Natural killer cell (primary cell): ENCODE measurements around the gene ASIC3. TPM values are rescaled to one million over a fixed set of nuclear protein-coding genes. Genes with fewer than 3 reads are reported as not detected.
A peak's percentile ranks its signal among the peaks of the same experiment; 100 is the strongest.

ENCODE experiments used
- ATAC-seq, 3 donors: fragments of 150-1000 bp in 2 of 3; fragments of 200-7000 bp in 1 of 3; cut with Tn5 transposase; 1 replicate in 1 of 3; 2 replicates in 2 of 3; pipeline ENCODE4 v1.10.0; 2021; ENCODE audit warnings: mild to moderate bottlenecking in 2 of 3, moderate library complexity in 2 of 3
- DNase-seq, 2 donors: peaks; one replicate each; pipeline versions ENCODE4 v3.0.0 to v3.0.0-alpha.2; 2013 to 2021; ENCODE audit warnings: mixed read lengths in 1 of 2
- H3K27ac ChIP-seq: one replicate; pipeline ENCODE4 v1.5.1; 2013; ENCODE audit warnings: mild to moderate bottlenecking, low read length
- H3K27me3 ChIP-seq: one replicate; pipeline ENCODE4 v1.6.1; 2013; ENCODE audit warnings: low read length; ENCODE audit not compliant: control insufficient read depth, insufficient read depth
- H3K36me3 ChIP-seq: one replicate; pipeline ENCODE4 v1.6.1; 2013; ENCODE audit warnings: low read length; ENCODE audit not compliant: control insufficient read depth, insufficient read depth
- H3K4me1 ChIP-seq: one replicate; pipeline ENCODE4 v1.6.1; 2013; ENCODE audit warnings: low read length; ENCODE audit not compliant: control insufficient read depth, insufficient read depth
- H3K4me3 ChIP-seq: one replicate; pipeline ENCODE4 v1.5.1; 2013; ENCODE audit warnings: low read length
- H3K9me3 ChIP-seq: one replicate; pipeline ENCODE4 v1.6.1; 2013; ENCODE audit warnings: low read length; ENCODE audit not compliant: control insufficient read depth, insufficient read depth
- H3K27ac Mint-ChIP-seq, 2 donors: one replicate each; pipeline ENCODE4 v1.8.0; 2022; ENCODE audit warnings: mild to moderate bottlenecking in 2 of 2, mixed read lengths in 2 of 2, moderate library complexity in 1 of 2
- H3K27me3 Mint-ChIP-seq, 2 donors: one replicate each; pipeline ENCODE4 v1.8.0; 2022; ENCODE audit warnings: low read depth in 2 of 2, mixed read lengths in 2 of 2
- H3K36me3 Mint-ChIP-seq: one replicate; pipeline ENCODE4 v1.8.0; 2022; ENCODE audit warnings: mixed read lengths
- H3K4me1 Mint-ChIP-seq, 2 donors: one replicate each; pipeline ENCODE4 v1.8.0; 2022; ENCODE audit warnings: mixed read lengths in 2 of 2
- H3K4me3 Mint-ChIP-seq: one replicate; pipeline ENCODE4 v1.8.0; 2022; ENCODE audit warnings: mild to moderate bottlenecking, moderate library complexity, mixed read lengths
- H3K9me3 Mint-ChIP-seq, 2 donors: one replicate each; pipeline ENCODE4 v1.8.0; 2022; ENCODE audit warnings: mixed read lengths in 2 of 2
- CTCF ChIP-seq: fragments of 200-600 bp; IDR thresholded peaks from one replicate; pipeline ENCODE4 v1.8.0; 2022; ENCODE audit warnings: antibody characterized with exemption
- WGBS: methylation state at CpG from one replicate; pipeline ENCODE4 v1.1.7; 2013; ENCODE audit warnings: missing lambda C conversion rate; ENCODE audit not compliant: insufficient coverage; 5-methylcytosine and 5-hydroxymethylcytosine counted together
- intact Hi-C: fragments of 100-400 bp; cut with micrococcal nuclease; formaldehyde crosslinking; loops from one replicate; pipeline ENCODE4 v1.14.2; 2022
- total RNA-seq, 4 donors: library from RNA; stranded (reverse); fragments of 120-200 nt in 1 of 4; gene quantifications; one replicate each; pipeline versions ENCODE4 v1.2.3 to v1.2.4, GENCODE V29; 2013 to 2022

ASIC3 gene
- total RNA-seq, 3 donors from 2014 or later (not counting 1 experiment from before 2014, with no cell fraction given) = 5.7 to 7.9 (median 5.9) TPM

- TF ChIP-seq CTCF = no peak
- DNase-seq = no peak
- Mint-ChIP-seq H3K27ac (peak overlapping the region in 1 of 2 donors; percentile 85), H3K4me3 (no peak overlapping the region), H3K27me3 (peaks cover 0 to 7% of the 10 kb centered on the region in 2 donors), H3K9me3 (no peaks in the 10 kb centered on the region), H3K4me1 (peaks cover 33 to 48% of the 10 kb centered on the region in 2 donors), H3K36me3 (no peaks in the 10 kb centered on the region)
- Histone ChIP-seq H3K4me1 (peaks cover 58% of the 10 kb centered on the region), H3K36me3 (no peaks in the 10 kb centered on the region), H3K4me3 (no peak overlapping the region), H3K27ac (no peak overlapping the region), H3K27me3 (no peaks in the 10 kb centered on the region), H3K9me3 (no peaks in the 10 kb centered on the region)
- WGBS = 91% methylated on average over 23 of the region's 23 CpGs
- ATAC-seq = no peak
- intact Hi-C loops = no loop called here
Measured at GRCh38 chr7:151006590-151007300, 41.6 kb upstream of the ASIC3 start.

- no peaks in the 10 kb centered on the region for H3K9me3 ChIP-seq
- peaks cover 0 to 6% of the 10 kb centered on the region in 2 donors for H3K27me3 Mint-ChIP-seq
- no peaks in the 10 kb centered on the region for H3K36me3 ChIP-seq
- peaks cover 40 to 51% of the 10 kb centered on the region in 2 donors for H3K4me1 Mint-ChIP-seq
- H3K4me3 ChIP-seq = no peak overlapping the region
- TF ChIP-seq CTCF = no peak
- H3K27me3 ChIP-seq = no peaks in the 10 kb centered on the region
- H3K4me3 Mint-ChIP-seq = peak overlapping the region; percentile 74
- DNase-seq (peak in 1 of 2 donors; percentile 20), ATAC-seq (no peak)
- WGBS = 38% methylated on average over 7 of the region's 7 CpGs
- peak overlapping the region; percentile 76 to 85 for H3K27ac Mint-ChIP-seq
- intact Hi-C loops = no loop called here
- H3K4me1 ChIP-seq = peaks cover 60% of the 10 kb centered on the region
- no peak overlapping the region for H3K27ac ChIP-seq
- H3K9me3 Mint-ChIP-seq = no peaks in the 10 kb centered on the region
- no peaks in the 10 kb centered on the region for H3K36me3 Mint-ChIP-seq
Measured at GRCh38 chr7:151007469-151007898, 40.8 kb upstream of the ASIC3 start.

GRCh38 chr7:151008143-151008510 is 40.2 kb upstream of the ASIC3 start:
- WGBS = 25% methylated on average over 10 of the region's 11 CpGs
- ATAC-seq (peak in 2 of 3 donors; percentile 16 to 39), DNase-seq (peak in 1 of 2 donors; percentile 76)
- no peaks in the 10 kb centered on the region for H3K36me3 ChIP-seq
- no peaks in the 10 kb centered on the region for H3K9me3 ChIP-seq
- no peaks in the 10 kb centered on the region for H3K27me3 ChIP-seq
- Mint-ChIP-seq H3K36me3 (no peaks in the 10 kb centered on the region), H3K27me3 (peaks cover 0 to 8% of the 10 kb centered on the region in 2 donors), H3K27ac (peak overlapping the region; percentile 76 to 85), H3K4me3 (peak overlapping the region; percentile 74), H3K4me1 (peaks cover 46 to 58% of the 10 kb centered on the region in 2 donors), H3K9me3 (no peaks in the 10 kb centered on the region)
- peak overlapping the region; percentile 14 for H3K27ac ChIP-seq
- no peak for TF ChIP-seq CTCF
- peaks cover 67% of the 10 kb centered on the region for H3K4me1 ChIP-seq
- H3K4me3 ChIP-seq = no peak overlapping the region
- intact Hi-C loops = no loop called here
